Mesenchymal stem cell (in vitro differentiated cells and primary cell): ENCODE measurements around the gene CX3CR1.

ENCODE experiments used
- DNase-seq: peaks from one replicate; pipeline ENCODE4 v3.0.0-alpha.2; 2013
- H2AFZ ChIP-seq: one replicate; pipeline ENCODE4 v1.6.1; 2013; ENCODE audit warnings: low read depth, mild to moderate bottlenecking, control low read depth, inconsistent platforms, low read length, moderate library complexity
- H2AK5ac ChIP-seq: 2 replicates; pipeline ENCODE4 v1.6.1; 2013; ENCODE audit warnings: low read length, moderate library complexity, mild to moderate bottlenecking, inconsistent platforms; ENCODE audit not compliant: severe bottlenecking
- H2BK120ac ChIP-seq: one replicate; pipeline ENCODE4 v1.6.1; 2013; ENCODE audit warnings: low read depth, mild to moderate bottlenecking, inconsistent platforms, low read length, moderate library complexity
- H2BK12ac ChIP-seq, 2 experiments: one replicate each; pipeline ENCODE4 v1.6.1; 2013; ENCODE audit warnings: inconsistent platforms in 2 of 2, low read length in 2 of 2, mild to moderate bottlenecking in 2 of 2, moderate library complexity in 2 of 2, control low read depth in 1 of 2
- H2BK15ac ChIP-seq: one replicate; pipeline ENCODE4 v1.6.1; 2013; ENCODE audit warnings: mild to moderate bottlenecking, low read depth, inconsistent platforms; ENCODE audit not compliant: poor library complexity, severe bottlenecking
- H2BK5ac ChIP-seq: 2 replicates; pipeline ENCODE4 v1.6.1; 2013; ENCODE audit warnings: low read depth, mild to moderate bottlenecking, low read length, control low read depth, inconsistent platforms; ENCODE audit not compliant: poor library complexity, severe bottlenecking
- H3K14ac ChIP-seq, 2 experiments: one replicate each; pipeline ENCODE4 v1.6.1; 2013; ENCODE audit warnings: inconsistent platforms in 2 of 2, low read length in 2 of 2, control low read depth in 1 of 2, mild to moderate bottlenecking in 1 of 2, moderate library complexity in 1 of 2
- H3K18ac ChIP-seq, 2 experiments: one replicate each; pipeline ENCODE4 v1.6.1; 2013; ENCODE audit warnings: inconsistent platforms in 2 of 2, low read length in 2 of 2, control low read depth in 1 of 2, low read depth in 1 of 2, mild to moderate bottlenecking in 1 of 2
- H3K23ac ChIP-seq, 2 experiments: one replicate each; pipeline ENCODE4 v1.6.1; 2013; ENCODE audit warnings: inconsistent platforms in 2 of 2, low read length in 2 of 2, mild to moderate bottlenecking in 2 of 2, moderate library complexity in 2 of 2, control low read depth in 1 of 2
- H3K27ac ChIP-seq: 2 replicates; pipeline ENCODE4 v1.5.1; 2013; ENCODE audit warnings: mild to moderate bottlenecking, moderate library complexity, low read length, control low read depth, inconsistent platforms; ENCODE audit not compliant: poor library complexity, severe bottlenecking
- H3K27me3 ChIP-seq, 2 experiments: 2 replicates each; pipeline versions ENCODE4 v1.6.1 to v1.7.0; 2013; ENCODE audit warnings: low read length in 2 of 2, mild to moderate bottlenecking in 2 of 2, moderate library complexity in 2 of 2, control low read depth in 1 of 2, inconsistent platforms in 1 of 2; ENCODE audit not compliant: control insufficient read depth in 1 of 2, insufficient read depth in 1 of 2
- H3K36me3 ChIP-seq, 2 experiments: 2 replicates each; pipeline versions ENCODE4 v1.6.1 to v1.7.0; 2013; ENCODE audit warnings: low read length in 2 of 2, control low read depth in 1 of 2, inconsistent platforms in 1 of 2, low read depth in 1 of 2, mild to moderate bottlenecking in 1 of 2; ENCODE audit not compliant: insufficient read depth in 2 of 2, control insufficient read depth in 1 of 2
- H3K4ac ChIP-seq, 2 experiments: one replicate each; pipeline ENCODE4 v1.6.1; 2013; ENCODE audit warnings: inconsistent platforms in 2 of 2, low read length in 2 of 2, mild to moderate bottlenecking in 2 of 2, moderate library complexity in 2 of 2, control low read depth in 1 of 2, low read depth in 1 of 2
- H3K4me1 ChIP-seq: 2 replicates; pipeline ENCODE4 v1.6.1; 2013; ENCODE audit warnings: low read depth, low read length, control low read depth; ENCODE audit not compliant: control insufficient read depth, insufficient read depth
- H3K4me2 ChIP-seq: 2 replicates; pipeline ENCODE4 v1.6.1; 2013; ENCODE audit warnings: low read length, mild to moderate bottlenecking, inconsistent platforms; ENCODE audit not compliant: poor library complexity, severe bottlenecking
- H3K4me3 ChIP-seq, 2 experiments: 2 replicates each; pipeline versions ENCODE4 v1.5.1 to v1.7.0; 2013; ENCODE audit warnings: low read length in 2 of 2, mild to moderate bottlenecking in 2 of 2, control low read depth in 1 of 2, low read depth in 1 of 2; ENCODE audit not compliant: insufficient read depth in 1 of 2
- H3K79me1 ChIP-seq: replicated peaks from 2 replicates; pipeline ENCODE4 v1.6.1; 2013; ENCODE audit warnings: mild to moderate bottlenecking, control low read depth, low read length, inconsistent platforms; ENCODE audit not compliant: poor library complexity, severe bottlenecking
- H3K9ac ChIP-seq: 2 replicates; pipeline ENCODE4 v1.7.0; 2013; ENCODE audit warnings: mild to moderate bottlenecking, low read length, moderate library complexity
- H3K9me3 ChIP-seq: 2 replicates; pipeline ENCODE4 v1.7.0; 2013; ENCODE audit warnings: mild to moderate bottlenecking, low read length; ENCODE audit not compliant: control insufficient read depth
- H4K8ac ChIP-seq: one replicate; pipeline ENCODE4 v1.6.1; 2013; ENCODE audit warnings: inconsistent platforms, mild to moderate bottlenecking, low read length, moderate library complexity
- H4K91ac ChIP-seq: one replicate; pipeline ENCODE4 v1.6.1; 2013; ENCODE audit warnings: mild to moderate bottlenecking, low read length, inconsistent platforms
- WGBS: methylation state at CpG from one replicate; pipeline ENCODE4 v1.1.7; 2013; ENCODE audit warnings: mixed read lengths; 5-methylcytosine and 5-hydroxymethylcytosine counted together

Gene CX3CR1

GRCh38 chr3:39260318-39260717, 19.5 kb downstream of the CX3CR1 start:
- peaks cover 40 to 45% of the 10 kb centered on the region in 2 experiments for H3K27me3 ChIP-seq
- no peak overlapping the region for H3K27ac ChIP-seq
- H2BK5ac ChIP-seq = no peak overlapping the region
- peak overlapping the region; percentile 79 for H3K9ac ChIP-seq
- no peak overlapping the region for H2AFZ ChIP-seq
- no peaks in the 10 kb centered on the region for H3K4me1 ChIP-seq
- H3K18ac ChIP-seq = no peak overlapping the region
- H2BK120ac ChIP-seq = no peak overlapping the region
- H2BK12ac ChIP-seq = no peak overlapping the region
- H3K23ac ChIP-seq = no peak overlapping the region
- no peak overlapping the region for H2AK5ac ChIP-seq
- H3K79me1 ChIP-seq = no peaks in the 10 kb centered on the region
- H4K91ac ChIP-seq = no peak overlapping the region
- no peaks in the 10 kb centered on the region for H3K9me3 ChIP-seq
- H3K4ac ChIP-seq = no peak overlapping the region
- no peak overlapping the region for H3K4me3 ChIP-seq
- no peak overlapping the region for H4K8ac ChIP-seq
- no peak overlapping the region for H3K4me2 ChIP-seq
- DNase-seq = no peak
- H2BK15ac ChIP-seq = no peak overlapping the region
- no CpG with 5 or more reads among the region's 2 CpGs for WGBS
- H3K36me3 ChIP-seq = no peaks in the 10 kb centered on the region
- H3K14ac ChIP-seq = no peak overlapping the region

GRCh38 chr3:39255503-39256325, 24.1 kb downstream of the CX3CR1 start:
- no peaks in the 10 kb centered on the region for H3K4me1 ChIP-seq
- no peak overlapping the region for H3K14ac ChIP-seq
- H2BK12ac ChIP-seq = no peak overlapping the region
- H3K27me3 ChIP-seq = peaks cover 16 to 35% of the 10 kb centered on the region in 2 experiments
- H3K27ac ChIP-seq = no peak overlapping the region
- DNase-seq = no peak
- no peak overlapping the region for H2BK5ac ChIP-seq
- no peak overlapping the region for H3K23ac ChIP-seq
- H2AK5ac ChIP-seq = no peak overlapping the region
- no peak overlapping the region for H2BK120ac ChIP-seq
- 70% methylated on average over 5 of the region's 5 CpGs for WGBS
- H3K4ac ChIP-seq = no peak overlapping the region
- H4K91ac ChIP-seq = no peak overlapping the region
- no peak overlapping the region for H3K18ac ChIP-seq
- H3K79me1 ChIP-seq = no peaks in the 10 kb centered on the region
- H4K8ac ChIP-seq = no peak overlapping the region
- H2BK15ac ChIP-seq = no peak overlapping the region
- no peak overlapping the region for H2AFZ ChIP-seq
- H3K9me3 ChIP-seq = no peaks in the 10 kb centered on the region
- no peak overlapping the region for H3K4me3 ChIP-seq
- no peak overlapping the region for H3K4me2 ChIP-seq
- H3K36me3 ChIP-seq = no peaks in the 10 kb centered on the region
- H3K9ac ChIP-seq = no peak overlapping the region

- H3K14ac ChIP-seq = no peak overlapping the region
- no peak overlapping the region for H2BK15ac ChIP-seq
- H3K36me3 ChIP-seq = no peaks in the 10 kb centered on the region
- H2BK120ac ChIP-seq = no peak overlapping the region
- no peaks in the 10 kb centered on the region for H3K4me1 ChIP-seq
- H2BK5ac ChIP-seq = no peak overlapping the region
- no peak overlapping the region for H4K8ac ChIP-seq
- H3K18ac ChIP-seq = no peak overlapping the region
- H3K27me3 ChIP-seq = peaks cover 16 to 32% of the 10 kb centered on the region in 2 experiments
- H3K4me3 ChIP-seq = no peak overlapping the region
- H3K4ac ChIP-seq = no peak overlapping the region
- DNase-seq = peak; percentile 8
- H3K23ac ChIP-seq = no peak overlapping the region
- H2AK5ac ChIP-seq = no peak overlapping the region
- no peak overlapping the region for H2BK12ac ChIP-seq
- no peak overlapping the region for H3K9ac ChIP-seq
- no peaks in the 10 kb centered on the region for H3K79me1 ChIP-seq
- no peak overlapping the region for H3K27ac ChIP-seq
- WGBS = 47% methylated on average over 2 of the region's 2 CpGs
- no peaks in the 10 kb centered on the region for H3K9me3 ChIP-seq
- H3K4me2 ChIP-seq = no peak overlapping the region
- no peak overlapping the region for H2AFZ ChIP-seq
- H4K91ac ChIP-seq = no peak overlapping the region
Measured at GRCh38 chr3:39254806-39255449, 24.9 kb downstream of the CX3CR1 start.

- H2BK15ac ChIP-seq = no peak overlapping the region
- no peak overlapping the region for H3K23ac ChIP-seq
- H3K36me3 ChIP-seq = no peaks in the 10 kb centered on the region
- no peak overlapping the region for H2BK120ac ChIP-seq
- H3K79me1 ChIP-seq = no peaks in the 10 kb centered on the region
- no peak overlapping the region for H3K4ac ChIP-seq
- no peak overlapping the region for H4K8ac ChIP-seq
- no peak overlapping the region for H2BK5ac ChIP-seq
- H3K4me1 ChIP-seq = no peaks in the 10 kb centered on the region
- no peak overlapping the region for H4K91ac ChIP-seq
- 88% methylated on average over 5 of the region's 5 CpGs for WGBS
- no peak for DNase-seq
- no peak overlapping the region for H2BK12ac ChIP-seq
- no peak overlapping the region for H3K18ac ChIP-seq
- no peaks in the 10 kb centered on the region for H3K9me3 ChIP-seq
- H3K4me2 ChIP-seq = no peak overlapping the region
- no peak overlapping the region for H3K4me3 ChIP-seq
- H2AK5ac ChIP-seq = no peak overlapping the region
- H3K27me3 ChIP-seq = peaks cover 14 to 30% of the 10 kb centered on the region in 2 experiments
- H2AFZ ChIP-seq = no peak overlapping the region
- no peak overlapping the region for H3K9ac ChIP-seq
- no peak overlapping the region for H3K27ac ChIP-seq
- H3K14ac ChIP-seq = no peak overlapping the region
Measured at GRCh38 chr3:39251576-39251975, 28.3 kb downstream of the CX3CR1 start.
